Uterus (tissue), 2 donors: ENCODE results near the gene SLC35A3.

Experiments
- CTCF ChIP-seq, 4 experiments: fragments of 200-600 bp in 2 of 4; fragments of 450-650 bp in 2 of 4; sonication (generic) in 2 of 4; IDR thresholded peaks; one replicate each; pipeline ENCODE4 v1.5.1; 2016 to 2019; ENCODE audit warnings: antibody characterized with exemption in 4 of 4, mild to moderate bottlenecking in 2 of 4, moderate library complexity in 1 of 4
- POLR2A ChIP-seq, 2 donors: fragments of 450-650 bp; IDR thresholded peaks; one replicate each; pipeline ENCODE4 v1.6.1; 2016; ENCODE audit warnings: antibody characterized with exemption in 2 of 2, mild to moderate bottlenecking in 1 of 2, moderate library complexity in 1 of 2

- TF ChIP-seq CTCF (IDR thresholded peaks at IDR 0.05) (no peak), POLR2A (IDR thresholded peaks at IDR 0.05) (no peak)
These were observed 80.3 kb downstream of the SLC35A3 start for GRCh38 chr1:100050139-100050538.
